H1 (cell line): Measurements from ENCODE around the gene MAPKAPK2. TPM values are rescaled to one million over a fixed set of nuclear protein-coding genes. Genes with fewer than 3 reads are reported as not detected.

Experiments used
- CTCF ChIA-PET: fragments of 300-600 bp; sonication (Branson Sonifier 250); formaldehyde crosslinking; loops from one replicate; lab custom pipeline; 2021; ENCODE audit not compliant: partially characterized antibody; lab: Charles Lee
- POLR2A ChIA-PET: fragments of 300-600 bp; sonication (Branson Sonifier 250); formaldehyde crosslinking; loops from one replicate; lab custom pipeline; 2021; ENCODE audit warnings: inconsistent platforms; ENCODE audit not compliant: partially characterized antibody; lab: Charles Lee
- DNase-seq, 2 experiments: peaks; one replicate each; pipeline versions ENCODE4 v3.0.0 to v3.0.0-alpha.2; 2010 to 2022; ENCODE audit warnings: low spot score in 2 of 2, low read depth in 1 of 2, mixed read lengths in 1 of 2
- FAIRE-seq: peaks from 2 replicates; lab custom pipeline; 2011; peaks lifted over from hg19 to GRCh38; lab: Jason Lieb, UNC
- H2AFZ ChIP-seq: 2 replicates; pipeline ENCODE4 v1.8.1; 2012; ENCODE audit warnings: low read length, inconsistent platforms
- H2AK5ac ChIP-seq: 2 replicates; pipeline ENCODE4 v1.6.1; 2013; ENCODE audit warnings: low read depth, low read length
- H2BK120ac ChIP-seq: replicated peaks from 2 replicates; pipeline ENCODE3; 2013; ENCODE audit warnings: low read depth, low read length, inconsistent platforms
- H2BK12ac ChIP-seq: 2 replicates; pipeline ENCODE4 v1.6.1; 2013; ENCODE audit warnings: low read depth, low read length
- H2BK15ac ChIP-seq: 2 replicates; pipeline ENCODE4 v1.6.1; 2013; ENCODE audit warnings: low read length
- H2BK20ac ChIP-seq: 2 replicates; pipeline ENCODE4 v1.6.1; 2013; ENCODE audit warnings: low read length
- H2BK5ac ChIP-seq: 2 replicates; pipeline ENCODE4 v1.6.1; 2013; ENCODE audit warnings: low read depth, low read length
- H3K14ac ChIP-seq: 2 replicates; pipeline ENCODE4 v1.6.1; 2013; ENCODE audit warnings: inconsistent platforms; ENCODE audit not compliant: insufficient read length
- H3K18ac ChIP-seq: 2 replicates; pipeline ENCODE4 v1.6.1; 2013; ENCODE audit warnings: low read length; ENCODE audit errors: extremely low read depth
- H3K23ac ChIP-seq: 2 replicates; pipeline ENCODE4 v1.6.1; 2013; ENCODE audit warnings: inconsistent platforms; ENCODE audit not compliant: insufficient read length
- H3K23me2 ChIP-seq: 2 replicates; pipeline ENCODE4 v1.6.1; 2013; ENCODE audit warnings: low read depth, low read length
- H3K27ac ChIP-seq: 2 replicates; pipeline ENCODE4 v1.6.1; 2011; ENCODE audit warnings: low read depth, low read length, inconsistent platforms
- H3K27me3 ChIP-seq, 4 experiments: replicated peaks in 1 of 4; 1 replicate in 1 of 4; 2 replicates in 3 of 4; pipeline versions ENCODE4 v1.6.1 to v1.8.1; 2011 to 2013; ENCODE audit warnings: low read length in 3 of 4, mild to moderate bottlenecking in 3 of 4, inconsistent platforms in 2 of 4, mixed read lengths in 2 of 4, moderate library complexity in 1 of 4; ENCODE audit not compliant: control insufficient read depth in 3 of 4, insufficient read depth in 3 of 4; ENCODE audit errors: extremely low read depth in 1 of 4
- H3K36me3 ChIP-seq, 4 experiments: 2 replicates each; pipeline versions ENCODE4 v1.6.1 to v1.8.1; 2011 to 2013; ENCODE audit warnings: mild to moderate bottlenecking in 4 of 4, low read length in 3 of 4, moderate library complexity in 2 of 4, control low read depth in 1 of 4, inconsistent platforms in 1 of 4; ENCODE audit not compliant: insufficient read depth in 4 of 4, control insufficient read depth in 2 of 4
- H3K4ac ChIP-seq: replicated peaks from 2 replicates; pipeline ENCODE3; 2013; ENCODE audit warnings: low read length, low read depth, mixed read lengths, inconsistent platforms; ENCODE audit not compliant: insufficient read length
- H3K4me1 ChIP-seq, 4 experiments: replicated peaks in 1 of 4; 1 replicate in 1 of 4; 2 replicates in 3 of 4; pipeline versions ENCODE4 v1.6.1 to v1.8.1; 2011 to 2013; ENCODE audit warnings: low read length in 3 of 4, inconsistent platforms in 2 of 4, mixed read lengths in 1 of 4; ENCODE audit not compliant: insufficient read depth in 4 of 4, control insufficient read depth in 3 of 4
- H3K4me2 ChIP-seq, 2 experiments: 2 replicates each; pipeline versions ENCODE4 v1.6.1 to v1.8.1; 2011 to 2013; ENCODE audit warnings: low read depth in 2 of 2, low read length in 2 of 2, control low read depth in 1 of 2, inconsistent platforms in 1 of 2, mild to moderate bottlenecking in 1 of 2; ENCODE audit not compliant: insufficient read depth in 1 of 2
- H3K4me3 ChIP-seq, 4 experiments: fragments of 200-600, 300-600 bp in 1 of 4; sonication (generic), shearing (Covaris generic), sonication (Bioruptor Twin) in 1 of 4; 2 replicates each; pipeline versions ENCODE4 v1.5.1 to v1.8.1; 2011 to 2016; ENCODE audit warnings: low read length in 4 of 4, low read depth in 3 of 4, control low read depth in 2 of 4, inconsistent platforms in 2 of 4, mild to moderate bottlenecking in 2 of 4, mixed read lengths in 1 of 4, moderate library complexity in 1 of 4; ENCODE audit not compliant: insufficient read depth in 2 of 4; ENCODE audit errors: extremely low read depth in 1 of 4
- H3K56ac ChIP-seq: replicated peaks from 2 replicates; pipeline ENCODE3; 2013; ENCODE audit warnings: low read depth, mild to moderate bottlenecking, mixed read lengths, low read length, inconsistent platforms; ENCODE audit not compliant: insufficient read length
- H3K79me1 ChIP-seq: 2 replicates; pipeline ENCODE4 v1.6.1; 2013; ENCODE audit warnings: low read depth, low read length, control low read depth
- H3K79me2 ChIP-seq, 2 experiments: 2 replicates each; pipeline versions ENCODE4 v1.6.1 to v1.8.1; 2012 to 2013; ENCODE audit warnings: low read length in 2 of 2, mild to moderate bottlenecking in 2 of 2, inconsistent platforms in 1 of 2; ENCODE audit not compliant: insufficient read depth in 2 of 2, control insufficient read depth in 1 of 2
- H3K9ac ChIP-seq, 4 experiments: replicated peaks in 1 of 4; 1 replicate in 1 of 4; 2 replicates in 3 of 4; pipeline versions ENCODE4 v1.6.1 to v1.8.1; 2011 to 2013; ENCODE audit warnings: low read depth in 3 of 4, low read length in 3 of 4, control low read depth in 2 of 4, mild to moderate bottlenecking in 2 of 4, moderate library complexity in 2 of 4, inconsistent platforms in 1 of 4; ENCODE audit errors: extremely low read depth in 1 of 4
- H3K9me3 ChIP-seq, 2 experiments: 2 replicates each; pipeline versions ENCODE4 v1.6.1 to v1.8.1; 2012 to 2013; ENCODE audit warnings: mild to moderate bottlenecking in 2 of 2, moderate library complexity in 2 of 2, control low read depth in 1 of 2, inconsistent platforms in 1 of 2, low read depth in 1 of 2, low read length in 1 of 2, mixed read lengths in 1 of 2; ENCODE audit not compliant: insufficient read depth in 2 of 2
- H4K20me1 ChIP-seq, 2 experiments: replicated peaks in 1 of 2; 2 replicates each; pipeline versions ENCODE3 to v1.8.1; 2011 to 2013; ENCODE audit warnings: inconsistent platforms in 2 of 2, low read length in 2 of 2, mild to moderate bottlenecking in 1 of 2; ENCODE audit not compliant: insufficient read depth in 2 of 2, control insufficient read depth in 1 of 2
- H4K5ac ChIP-seq: 2 replicates; pipeline ENCODE4 v1.6.1; 2013; ENCODE audit warnings: low read length, low read depth, mixed read lengths, inconsistent platforms; ENCODE audit not compliant: insufficient read length
- H4K8ac ChIP-seq: 2 replicates; pipeline ENCODE4 v1.8.0; 2013; ENCODE audit warnings: mild to moderate bottlenecking, moderate library complexity, low read length, inconsistent platforms; ENCODE audit not compliant: insufficient read depth; ENCODE audit errors: extremely low read depth
- H4K91ac ChIP-seq: replicated peaks from 2 replicates; pipeline ENCODE3; 2013; ENCODE audit warnings: low read length, mixed read lengths, inconsistent platforms; ENCODE audit not compliant: insufficient read length
- JUND ChIP-seq: IDR thresholded peaks from 2 replicates; pipeline ENCODE4 v1.6.1; 2011; ENCODE audit warnings: mild to moderate bottlenecking, improper control_type of control experiment, low read length
- POLR2A ChIP-seq, 2 experiments: IDR thresholded peaks; 1 replicate in 1 of 2; 2 replicates in 1 of 2; pipeline ENCODE4 v1.6.1; 2011; ENCODE audit warnings: low read depth in 2 of 2, low read length in 2 of 2, mild to moderate bottlenecking in 2 of 2; ENCODE audit errors: control extremely low read depth in 1 of 2
- WGBS, 2 experiments: shearing (Covaris generic) in 1 of 2; methylation state at CpG; one replicate each; pipeline versions ENCODE4 v1.1.6 to v1.1.7; 2013 to 2015; ENCODE audit warnings: low lambda C conversion rate in 2 of 2, mixed read lengths in 2 of 2, inconsistent platforms in 1 of 2, low coverage in 1 of 2, missing lambda C conversion rate in 1 of 2; ENCODE audit not compliant: insufficient replicate concordance in 2 of 2, insufficient coverage in 1 of 2, insufficient read length in 1 of 2; ENCODE audit errors: extremely low coverage in 1 of 2, missing lambda C conversion rate in 1 of 2; 5-methylcytosine and 5-hydroxymethylcytosine counted together
- polyA plus RNA-seq, 7 experiments: library from polyadenylated mRNA; depleted of rRNA in 3 of 7; stranded (reverse) in 5 of 7; unstranded in 2 of 7; fragments of >200 nt in 5 of 7; fragments of 200-250 nt in 2 of 7; gene quantifications; 1 replicate in 5 of 7; 2 replicates in 1 of 7; 4 replicates in 1 of 7; pipeline versions ENCODE4 v1.2.1 to v1.2.3, GENCODE V29; 2011 to 2013; ENCODE audit warnings: missing spikeins in 2 of 7, mixed read lengths in 2 of 7
- total RNA-seq: library from RNA; stranded (reverse); fragmentation: NEBNext Ultra II Directional; extraction: Animal tissue kit (Norgen Biotek cat#: 25700); gene quantifications from 2 replicates; pipeline ENCODE4 v1.2.1, GENCODE V29; 2021

Gene MAPKAPK2
- total and polyA plus RNA-seq, 2 of the 8 experiments (the other 6 are each of a cell fraction or from before 2014, with no cell fraction given) = 27.5 to 44.9 TPM

DNA sequence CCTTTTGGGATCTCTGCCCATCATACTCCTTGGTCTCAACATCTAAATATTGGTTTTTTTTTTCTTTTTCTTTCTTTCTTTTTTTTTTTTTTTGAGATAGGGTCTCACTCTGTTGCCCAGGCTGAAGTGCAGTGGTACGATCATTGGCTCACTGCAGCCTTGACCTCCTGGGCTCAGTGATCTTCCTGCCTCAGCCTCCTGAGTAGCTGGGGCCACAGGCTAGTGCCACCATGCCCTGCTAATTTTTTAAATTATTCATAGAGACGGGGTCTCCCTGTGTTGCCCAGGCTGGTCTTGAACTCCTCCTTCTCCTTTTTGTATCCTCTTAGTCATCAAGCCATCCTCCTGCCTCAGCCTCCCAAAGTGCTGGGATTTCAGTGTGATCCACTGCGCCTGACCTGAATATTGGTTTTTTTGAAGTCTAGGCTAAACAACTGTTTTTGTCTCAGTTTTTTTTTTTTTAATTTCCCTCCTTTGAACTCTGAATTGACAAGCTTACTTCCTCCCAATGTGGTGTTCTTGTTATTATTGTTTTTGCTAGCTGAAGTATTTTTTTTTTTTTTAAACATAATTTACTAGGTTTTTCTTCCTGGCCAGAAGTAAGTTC lies 30.9 kb downstream of the MAPKAPK2 start:
- Histone ChIP-seq H3K23me2 (no peaks in the 10 kb centered on the region), H2AFZ (no peak overlapping the region), H3K79me2 (peaks cover 0 to 50% of the 10 kb centered on the region in 2 experiments; a peak in 3 of 4 replicates), H3K4me3 (no peak overlapping the region), H3K56ac (no peak overlapping the region), H3K9ac (no peak overlapping the region), H2BK5ac (no peak overlapping the region), H3K4me2 (no peak overlapping the region), H3K9me3 (no peaks in the 10 kb centered on the region), H3K27ac (no peak overlapping the region), H3K18ac (no peak overlapping the region), H4K91ac (no peak overlapping the region), H4K8ac (no peak overlapping the region), H3K14ac (no peak overlapping the region), H3K4me1 (no peaks in the 10 kb centered on the region), H3K27me3 (no peaks in the 10 kb centered on the region), H3K23ac (no peak overlapping the region), H3K79me1 (peaks cover 11% of the 10 kb centered on the region), H2BK15ac (no peak overlapping the region), H3K4ac (no peak overlapping the region), H2AK5ac (no peak overlapping the region), H4K20me1 (peaks cover 0 to 13% of the 10 kb centered on the region in 2 experiments), H2BK12ac (no peak overlapping the region), H4K5ac (no peak overlapping the region), H3K36me3 (no peaks in the 10 kb centered on the region; a peak in 1 of 8 replicates), H2BK120ac (no peak overlapping the region), H2BK20ac (no peak overlapping the region)
- POLR2A ChIA-PET = interaction anchor here (1.5 kb wide), 1 partner anchor 16 kb away, joined by 3 read pairs; no protein-coding TSS in a partner anchor
- DNase-seq = no peak
- CTCF ChIA-PET = interaction anchor here (1.3 to 5.7 kb wide), 4 partner anchors 9 to 52 kb away, joined by 4 to 77 read pairs (median 5); no protein-coding TSS in a partner anchor
- no peak for FAIRE-seq
- 89% methylated on average over 3 of the region's 3 CpGs; no CpG with 5 or more reads in 1 of the 2 experiments for WGBS, 2 experiments
- no peak for TF ChIP-seq POLR2A (IDR thresholded peaks at IDR 0.05; ENCODE audit: control extremely low read depth in 1 of 2, low read depth in 2 of 2, low read length in 2 of 2)
- TF ChIP-seq JUND = no peak
